Activated B cell treated with CpG ODN at 0.5 μM for 24 hours (primary cell): ENCODE data around the gene GNG7. TPM values are rescaled to one million over a fixed set of nuclear protein-coding genes. Genes with fewer than 3 reads are reported as not detected.

ENCODE experiments used
- ATAC-seq: fragments of 200-7000 bp; cut with Tn5 transposase; one replicate; pipeline ENCODE4 v1.10.0; 2021; ENCODE audit warnings: low read depth, mild to moderate bottlenecking, moderate library complexity
- CTCF ChIA-PET: fragments of 350-600 bp; sonication (Branson Sonifier 250); formaldehyde crosslinking; loops from one replicate; lab custom pipeline; 2021; ENCODE audit warnings: antibody characterized with exemption; lab: Charles Lee
- POLR2A ChIA-PET: fragments of 350-600 bp; sonication (Branson Sonifier 250); formaldehyde crosslinking; loops from one replicate; lab custom pipeline; 2021; ENCODE audit warnings: antibody characterized with exemption; lab: Charles Lee
- DNase-seq: peaks from one replicate; pipeline ENCODE4 v3.0.0; 2022
- H3K27ac Mint-ChIP-seq: one replicate; pipeline ENCODE4 v1.8.0; 2020; ENCODE audit warnings: mixed read lengths
- H3K27me3 Mint-ChIP-seq: one replicate; pipeline ENCODE4 v1.8.0; 2021; ENCODE audit warnings: mixed read lengths
- H3K36me3 Mint-ChIP-seq: one replicate; pipeline ENCODE4 v1.8.0; 2021; ENCODE audit warnings: low read depth, mixed read lengths
- H3K4me1 Mint-ChIP-seq: one replicate; pipeline ENCODE4 v1.8.0; 2021; ENCODE audit warnings: mixed read lengths
- H3K4me3 Mint-ChIP-seq: one replicate; pipeline ENCODE4 v1.8.0; 2020; ENCODE audit warnings: mild to moderate bottlenecking, mixed read lengths
- H3K9me3 Mint-ChIP-seq: one replicate; pipeline ENCODE4 v1.8.0; 2020; ENCODE audit warnings: mixed read lengths
- CTCF ChIP-seq: fragments of 200-600 bp; IDR thresholded peaks from one replicate; pipeline ENCODE4 v1.8.0; 2022; ENCODE audit warnings: antibody characterized with exemption, mild to moderate bottlenecking
- intact Hi-C: fragments of 100-400 bp; cut with micrococcal nuclease; formaldehyde crosslinking; loops from one replicate; pipeline ENCODE4 v1.15.1; 2024
- total RNA-seq: library from RNA; stranded (reverse); gene quantifications from 2 replicates; pipeline ENCODE4 v1.2.3, GENCODE V29; 2022

Gene GNG7
- total RNA-seq, 1 donor from 2014 or later: 35.4 TPM

- intact Hi-C loops: no loop called here
- Mint-ChIP-seq H3K27me3 (peaks cover 30% of the 10 kb centered on the region), H3K4me1 (peaks cover 66% of the 10 kb centered on the region), H3K4me3 (peak overlapping the region; percentile 46), H3K36me3 (no peaks in the 10 kb centered on the region), H3K9me3 (no peaks in the 10 kb centered on the region), H3K27ac (no peak overlapping the region)
- DNase-seq (peak; percentile 22), ATAC-seq (peak; percentile 18)
- ChIA-PET POLR2A (interaction anchor here (0.9 to 9.8 kb wide), 4 partner anchors 11 to 133 kb away, joined by 3 to 83 read pairs (median 4); partner anchors contain the start of gene GADD45B), CTCF (no interaction called here)
- TF ChIP-seq CTCF: no peak
These were observed 211.2 kb downstream of the GNG7 start for GRCh38 chr19:2491130-2491801.

GRCh38 chr19:2490659-2491058 lies 211.8 kb downstream of the GNG7 start:
- peak overlapping the region; percentile 18 for H3K27ac Mint-ChIP-seq
- TF ChIP-seq CTCF: no peak
- H3K4me3 Mint-ChIP-seq: no peak overlapping the region
- intact Hi-C loops: no loop called here
- H3K4me1 Mint-ChIP-seq: peaks cover 66% of the 10 kb centered on the region
- ATAC-seq: no peak
- no peaks in the 10 kb centered on the region for H3K9me3 Mint-ChIP-seq
- POLR2A ChIA-PET: interaction anchor here (0.7 to 9.8 kb wide), 5 partner anchors 11 to 134 kb away, joined by 3 to 83 read pairs (median 4); partner anchors contain the start of gene GADD45B
- CTCF ChIA-PET: no interaction called here
- H3K36me3 Mint-ChIP-seq: no peaks in the 10 kb centered on the region
- peaks cover 30% of the 10 kb centered on the region for H3K27me3 Mint-ChIP-seq
- no peak for DNase-seq

GRCh38 chr19:2488942-2489731 lies 213.4 kb downstream of the GNG7 start:
- Mint-ChIP-seq H3K9me3 (no peaks in the 10 kb centered on the region), H3K4me3 (peak overlapping the region; percentile 41), H3K36me3 (no peaks in the 10 kb centered on the region), H3K4me1 (peaks cover 74% of the 10 kb centered on the region), H3K27ac (no peak overlapping the region), H3K27me3 (peaks cover 28% of the 10 kb centered on the region)
- TF ChIP-seq CTCF: no peak
- CTCF ChIA-PET: no interaction called here
- DNase-seq (peak; percentile 44), ATAC-seq (no peak)
- POLR2A ChIA-PET: interaction anchor here (0.7 to 9.8 kb wide), 2 partner anchors 12 to 145 kb away, joined by 3 to 83 read pairs; partner anchors contain the start of gene GADD45B
- intact Hi-C loops: no loop called here

GRCh38 chr19:2488405-2488941 lies 214.0 kb downstream of the GNG7 start:
- H3K27ac Mint-ChIP-seq: no peak overlapping the region
- peaks cover 69% of the 10 kb centered on the region for H3K4me1 Mint-ChIP-seq
- peaks cover 22% of the 10 kb centered on the region for H3K27me3 Mint-ChIP-seq
- H3K9me3 Mint-ChIP-seq: peaks cover 3% of the 10 kb centered on the region
- TF ChIP-seq CTCF: no peak
- peak overlapping the region; percentile 32 for H3K4me3 Mint-ChIP-seq
- DNase-seq (no peak), ATAC-seq (no peak)
- POLR2A ChIA-PET: interaction anchor here (0.8 to 3.2 kb wide), 2 partner anchors 10 to 12 kb away, joined by 6 to 20 read pairs; partner anchors contain the start of gene GADD45B
- no peaks in the 10 kb centered on the region for H3K36me3 Mint-ChIP-seq
- intact Hi-C loops: no loop called here
- CTCF ChIA-PET: interaction anchor here (0.7 kb wide), 1 partner anchor 91 kb away, joined by 3 read pairs; no protein-coding TSS in a partner anchor
